CD4-positive, alpha-beta T cell treated with Interleukin-6 for 4 hours (primary cell): ENCODE results near the gene KIAA1671.
A peak's percentile ranks its signal among the peaks of the same experiment; 100 is the strongest.

Source experiments
- DNase-seq: peaks from one replicate; pipeline ENCODE4 v3.0.0-alpha.2; 2020; ENCODE audit warnings: mixed read lengths

Gene KIAA1671

GRCh38 chr22:24953384-24954113 lies 1.0 kb downstream of the KIAA1671 start:
- peak; percentile 18 for DNase-seq

GRCh38 chr22:24954114-24954463 lies 1.6 kb downstream of the KIAA1671 start:
- DNase-seq = no peak

GRCh38 chr22:24954856-24955255 lies 2.3 kb downstream of the KIAA1671 start:
- DNase-seq = no peak

GRCh38 chr22:24957043-24957442 lies 4.5 kb downstream of the KIAA1671 start:
- no peak for DNase-seq

GRCh38 chr22:24961217-24961844 lies 8.8 kb downstream of the KIAA1671 start:
- DNase-seq = no peak

GRCh38 chr22:24962094-24962493 lies 9.6 kb downstream of the KIAA1671 start:
- DNase-seq = no peak

GRCh38 chr22:24962835-24963234 lies 10.3 kb downstream of the KIAA1671 start:
- no peak for DNase-seq

GRCh38 chr22:24964441-24964840 lies 11.9 kb downstream of the KIAA1671 start:
- no peak for DNase-seq

- DNase-seq = no peak
Measured at GRCh38 chr22:24965822-24966626, 13.5 kb downstream of the KIAA1671 start.

- DNase-seq = no peak
Measured at GRCh38 chr22:24968066-24968561, 15.6 kb downstream of the KIAA1671 start.

GRCh38 chr22:24969560-24970301 lies 17.2 kb downstream of the KIAA1671 start:
- no peak for DNase-seq

GRCh38 chr22:24972369-24972768 lies 19.9 kb downstream of the KIAA1671 start:
- no peak for DNase-seq

GRCh38 chr22:24973872-24974271 lies 21.4 kb downstream of the KIAA1671 start:
- no peak for DNase-seq

- no peak for DNase-seq
Measured at GRCh38 chr22:24975125-24975640, 22.7 kb downstream of the KIAA1671 start.

- no peak for DNase-seq
Measured at GRCh38 chr22:24975813-24976341, 23.4 kb downstream of the KIAA1671 start.

GRCh38 chr22:24976442-24977218 lies 24.1 kb downstream of the KIAA1671 start:
- DNase-seq = no peak

- no peak for DNase-seq
Measured at GRCh38 chr22:24977370-24978221, 25.1 kb downstream of the KIAA1671 start.

GRCh38 chr22:24978308-24978707 lies 25.8 kb downstream of the KIAA1671 start:
- no peak for DNase-seq

- no peak for DNase-seq
Measured at GRCh38 chr22:24981066-24981465, 28.6 kb downstream of the KIAA1671 start.

- DNase-seq = no peak
Measured at GRCh38 chr22:24981656-24982055, 29.1 kb downstream of the KIAA1671 start.
